IMR-90 (cell line): ENCODE results near the gene FAM193B. TPM values are rescaled to one million over a fixed set of nuclear protein-coding genes. Genes with fewer than 3 reads are reported as not detected.
A peak's percentile ranks its signal among the peaks of the same experiment; 100 is the strongest.

ENCODE experiments used
- ATAC-seq: fragments of 200-7000 bp; cut with Tn5 transposase; 2 replicates; pipeline ENCODE4 v1.9.1; 2020; ENCODE audit warnings: low read depth, mild to moderate bottlenecking, moderate library complexity
- BruUV-seq: library from RNA; stranded (reverse); fragments of 400-500 nt; replicated peaks from 2 replicates; lab custom pipeline; 2021; lab: Mats Ljungman, UMichigan
- CTCF ChIA-PET: fragments of 300-600 bp; formaldehyde crosslinking; extraction: SDS; loops from one replicate; lab custom pipeline; 2021; ENCODE audit warnings: antibody characterized with exemption; lab: Yijun Ruan, JAX
- POLR2A ChIA-PET: fragments of 300-600 bp; sonication (Branson Sonifier 250); formaldehyde crosslinking; loops from one replicate; lab custom pipeline; 2022; ENCODE audit warnings: antibody characterized with exemption; ENCODE audit not compliant: unreplicated experiment; lab: Charles Lee
- DNase-seq: peaks from one replicate; pipeline ENCODE4 v3.0.0; 2013
- H2AFZ ChIP-seq: replicated peaks from 2 replicates; pipeline ENCODE3; 2013; ENCODE audit warnings: low read length, mild to moderate bottlenecking; ENCODE audit not compliant: poor library complexity
- H2AK5ac ChIP-seq: 2 replicates; pipeline ENCODE4 v1.6.1; 2013; ENCODE audit warnings: low read depth, low read length, inconsistent platforms
- H2AK9ac ChIP-seq: replicated peaks from 2 replicates; pipeline ENCODE3; 2013; ENCODE audit warnings: mild to moderate bottlenecking, low read depth, low read length, moderate library complexity; ENCODE audit not compliant: poor library complexity
- H2BK120ac ChIP-seq: 2 replicates; pipeline ENCODE4 v1.6.1; 2013; ENCODE audit warnings: low read depth, low read length, inconsistent platforms
- H2BK15ac ChIP-seq: 3 replicates; pipeline ENCODE4 v1.6.1; 2013; ENCODE audit warnings: low read depth, low read length, inconsistent platforms
- H2BK20ac ChIP-seq: 2 replicates; pipeline ENCODE4 v1.6.1; 2013; ENCODE audit warnings: low read depth, mild to moderate bottlenecking, inconsistent platforms, low read length, moderate library complexity
- H2BK5ac ChIP-seq: 2 replicates; pipeline ENCODE4 v1.6.1; 2013; ENCODE audit warnings: mild to moderate bottlenecking, low read depth, low read length, inconsistent platforms; ENCODE audit not compliant: poor library complexity, severe bottlenecking
- H3K14ac ChIP-seq: replicated peaks from 2 replicates; pipeline ENCODE4 v1.6.1; 2013; ENCODE audit warnings: low read depth, low read length, inconsistent platforms
- H3K18ac ChIP-seq: 2 replicates; pipeline ENCODE4 v1.6.1; 2013; ENCODE audit warnings: low read depth, low read length, control low read depth
- H3K23ac ChIP-seq: 2 replicates; pipeline ENCODE4 v1.6.1; 2013; ENCODE audit warnings: low read depth, low read length, inconsistent platforms
- H3K27ac ChIP-seq: 2 replicates; pipeline ENCODE4 v1.5.1; 2013; ENCODE audit warnings: mild to moderate bottlenecking, control low read depth, low read length; ENCODE audit not compliant: insufficient read depth
- H3K27me3 ChIP-seq: 2 replicates; pipeline ENCODE4 v1.6.1; 2013; ENCODE audit warnings: low read length; ENCODE audit not compliant: control insufficient read depth, insufficient read depth
- H3K36me3 ChIP-seq: 2 replicates; pipeline ENCODE4 v1.6.1; 2013; ENCODE audit warnings: low read length, mixed read lengths; ENCODE audit not compliant: control insufficient read depth, insufficient read depth
- H3K4ac ChIP-seq: 2 replicates; pipeline ENCODE4 v1.6.1; 2013; ENCODE audit warnings: low read depth, low read length, inconsistent platforms
- H3K4me1 ChIP-seq: 2 replicates; pipeline ENCODE4 v1.6.1; 2013; ENCODE audit warnings: low read length, mixed read lengths; ENCODE audit not compliant: control insufficient read depth, insufficient read depth
- H3K4me2 ChIP-seq: 2 replicates; pipeline ENCODE4 v1.6.1; 2013; ENCODE audit warnings: low read depth, mild to moderate bottlenecking, control low read depth, low read length, moderate library complexity
- H3K4me3 ChIP-seq: 2 replicates; pipeline ENCODE4 v1.5.1; 2013; ENCODE audit warnings: low read depth, mild to moderate bottlenecking, control low read depth, low read length, moderate library complexity; ENCODE audit not compliant: insufficient read depth
- H3K56ac ChIP-seq: 2 replicates; pipeline ENCODE4 v1.6.1; 2013; ENCODE audit warnings: low read length, inconsistent platforms; ENCODE audit not compliant: insufficient read depth; ENCODE audit errors: extremely low read depth
- H3K79me1 ChIP-seq, 2 experiments: 2 replicates each; pipeline ENCODE4 v1.6.1; 2013; ENCODE audit warnings: low read length in 2 of 2, inconsistent platforms in 1 of 2, low read depth in 1 of 2
- H3K9ac ChIP-seq: 2 replicates; pipeline ENCODE4 v1.6.1; 2013; ENCODE audit warnings: low read depth, low read length, control low read depth
- H3K9me1 ChIP-seq: 2 replicates; pipeline ENCODE4 v1.6.1; 2013; ENCODE audit warnings: low read length, inconsistent platforms; ENCODE audit not compliant: insufficient read depth
- H3K9me3 ChIP-seq: 2 replicates; pipeline ENCODE4 v1.6.1; 2013; ENCODE audit warnings: low read length; ENCODE audit not compliant: control insufficient read depth, insufficient read depth
- H4K20me1 ChIP-seq: 2 replicates; pipeline ENCODE4 v1.6.1; 2013; ENCODE audit warnings: low read length, inconsistent platforms; ENCODE audit not compliant: insufficient read depth
- H4K5ac ChIP-seq: 2 replicates; pipeline ENCODE4 v1.6.1; 2013; ENCODE audit warnings: mild to moderate bottlenecking, low read depth, low read length, control low read depth
- H4K8ac ChIP-seq, 2 experiments: 2 replicates each; pipeline ENCODE4 v1.6.1; 2013; ENCODE audit warnings: low read depth in 2 of 2, low read length in 2 of 2, control low read depth in 1 of 2, inconsistent platforms in 1 of 2
- H4K91ac ChIP-seq: 2 replicates; pipeline ENCODE4 v1.6.1; 2013; ENCODE audit warnings: low read depth, low read length, inconsistent platforms; ENCODE audit not compliant: insufficient read depth
- CEBPB ChIP-seq: IDR thresholded peaks from 2 replicates; pipeline ENCODE4 v1.6.1; 2012; ENCODE audit warnings: low read depth, low read length, improper control_type of control experiment
- CHD1 ChIP-seq: IDR thresholded peaks from 2 replicates; pipeline ENCODE4 v1.6.1; 2012; ENCODE audit warnings: low read depth, low read length, improper control_type of control experiment
- FOS ChIP-seq: fragments of 150-350 bp; IDR thresholded peaks from 2 replicates; pipeline ENCODE4 v1.6.1; 2016; ENCODE audit warnings: low read depth, low read length
- MAFK ChIP-seq: IDR thresholded peaks from 2 replicates; pipeline ENCODE4 v1.6.1; 2012; ENCODE audit warnings: low read depth, low read length, improper control_type of control experiment
- MAZ ChIP-seq: IDR thresholded peaks from 2 replicates; pipeline ENCODE4 v1.6.1; 2012; ENCODE audit warnings: low read depth, mild to moderate bottlenecking, low read length, improper control_type of control experiment, moderate library complexity, borderline replicate concordance
- RCOR1 ChIP-seq: IDR thresholded peaks from 2 replicates; pipeline ENCODE4 v1.6.1; 2012; ENCODE audit warnings: mild to moderate bottlenecking, low read length, improper control_type of control experiment; ENCODE audit not compliant: insufficient replicate concordance
- SMC3 ChIP-seq: fragments of 150-350 bp; IDR thresholded peaks from 2 replicates; pipeline ENCODE4 v1.6.1; 2016; ENCODE audit warnings: low read depth, mild to moderate bottlenecking, antibody characterized with exemption, low read length, moderate library complexity
- WGBS, 2 experiments: methylation state at CpG; one replicate each; pipeline versions ENCODE4 v1.1.5 to v1.1.7; 2013; ENCODE audit warnings: missing lambda C conversion rate in 2 of 2; ENCODE audit not compliant: insufficient read length in 1 of 2; ENCODE audit errors: extremely low coverage in 2 of 2; 5-methylcytosine and 5-hydroxymethylcytosine counted together
- dilution Hi-C: fragments of 300-500 bp; cut with HindIII; formaldehyde crosslinking; loops from one replicate; pipeline ENCODE4 v1.14.3; 2018; ENCODE audit warnings: low sequenced_read_pairs; ENCODE audit not compliant: unreplicated experiment
- in situ Hi-C: fragments of 300-500 bp; cut with MboI; formaldehyde crosslinking; loops from 3 replicates; pipeline ENCODE4 v1.14.3; 2019; ENCODE audit warnings: low sequenced_read_pairs, inconsistent platforms, mixed read lengths
- intact Hi-C: fragments of 100-400 bp; cut with micrococcal nuclease; formaldehyde crosslinking; loops from 2 replicates; pipeline ENCODE4 v1.10.0; 2022
- polyA plus RNA-seq, 3 experiments: library from polyadenylated mRNA; depleted of rRNA; stranded (reverse); fragments of >200 nt; gene quantifications; 2 replicates each; pipeline ENCODE4 v1.2.3, GENCODE V29; 2012; ENCODE audit warnings: low replicate concordance in 1 of 3
- total RNA-seq: library from RNA; depleted of rRNA; stranded (reverse); fragments of >200 nt; gene quantifications from 2 replicates; pipeline ENCODE4 v1.2.3, GENCODE V29; 2012
- TF ChIP-seq, protein P1 (sequence below): conservative IDR thresholded peaks from 2 replicates; pipeline ENCODE4 v1.5.1; 2012; ENCODE audit warnings: mild to moderate bottlenecking, low read depth, low read length, improper control_type of control experiment

The FAM193B gene
- total and polyA plus RNA-seq, 2 of the 4 experiments (the other 2 are of a cell fraction), result 9.5 to 52.2 TPM

DNA sequence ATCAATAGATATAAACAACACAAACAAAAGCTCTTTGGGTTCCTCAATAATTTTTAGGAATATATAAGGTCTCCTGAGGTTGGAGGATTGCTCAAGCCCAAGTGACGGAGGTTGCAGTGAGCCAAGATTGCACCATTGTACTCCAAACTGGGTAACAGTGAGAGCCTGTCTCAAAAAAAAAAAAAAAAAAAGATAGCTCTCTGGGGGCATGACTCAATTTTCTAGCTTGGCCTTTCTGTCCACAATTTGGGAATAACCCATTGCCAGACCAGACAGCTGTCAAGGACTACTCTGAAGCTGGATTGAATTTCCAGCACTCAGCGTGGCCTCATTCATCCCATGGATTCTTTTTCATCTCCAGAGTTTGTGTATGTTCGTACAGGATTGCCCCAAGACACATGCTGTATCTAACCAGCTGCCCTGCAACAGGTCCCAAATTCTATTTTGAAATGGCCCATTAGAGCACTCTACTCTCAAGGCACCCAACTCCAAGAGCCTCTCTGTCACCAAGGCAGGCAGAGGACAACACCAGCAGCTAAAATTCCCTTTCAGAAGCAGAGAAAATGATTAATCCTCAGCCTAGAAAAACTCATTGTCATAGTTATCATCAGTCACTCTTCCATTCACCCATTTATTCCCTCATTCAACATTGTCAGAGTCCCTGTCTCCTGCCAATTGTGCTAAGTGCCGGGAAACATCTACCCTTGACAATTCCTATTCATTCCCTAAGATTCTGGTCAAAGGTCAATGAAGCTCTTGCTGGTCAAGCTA lies 8.7 kb downstream of the FAM193B start:
- Histone ChIP-seq H3K36me3 (peaks cover 2% of the 10 kb centered on the region; the same call in 1 of the 2 replicates), H3K9ac (peak overlapping the region; percentile 12; the same call in 1 of the 2 replicates), H3K4me3 (no peak overlapping the region), H3K23ac (peak overlapping the region; percentile 5; the same call in 1 of the 2 replicates), H3K18ac (peak overlapping the region; percentile 63), H4K20me1 (peaks cover 45% of the 10 kb centered on the region), H3K27me3 (no peaks in the 10 kb centered on the region), H2AFZ (no peak overlapping the region), H2AK9ac (peak overlapping the region; percentile 43), H3K79me1 (peaks cover 24 to 72% of the 10 kb centered on the region in 2 experiments), H3K4me1 (peaks cover 21% of the 10 kb centered on the region), H3K27ac (peak overlapping the region; percentile 90), H4K91ac (peak overlapping the region; percentile 36; the same call in 1 of the 2 replicates), H4K8ac (peak overlapping the region in 1 of 2 experiments; percentile 62; a peak in 2 of 4 replicates), H3K4ac (peak overlapping the region; percentile 82), H2BK20ac (peak overlapping the region; percentile 92), H3K9me1 (peaks cover 23% of the 10 kb centered on the region), H2BK120ac (peak overlapping the region; percentile 84), H3K9me3 (no peaks in the 10 kb centered on the region), H2BK15ac (peak overlapping the region; percentile 9; the same call in 2 of the 3 replicates), H2BK5ac (peak overlapping the region; percentile 87), H3K56ac (peak overlapping the region; percentile 44; the same call in 1 of the 2 replicates), H3K14ac (peak overlapping the region; percentile 80), H4K5ac (peak overlapping the region; percentile 45), H2AK5ac (peak overlapping the region; percentile 54; the same call in 1 of the 2 replicates), H3K4me2 (peak overlapping the region; percentile 11; the same call in 1 of the 2 replicates)
- CTCF ChIA-PET, result interaction anchor here (0.6 to 1.8 kb wide), 7 partner anchors 8 to 1623 kb away, joined by 3 to 10 read pairs (median 3); partner anchors contain the start of gene B4GALT7
- POLR2A ChIA-PET, result interaction anchor here (0.6 to 1.0 kb wide), 5 partner anchors 36 to 448 kb away, joined by 3 to 7 read pairs (median 4); partner anchors contain the start of genes B4GALT7 and PDLIM7
- intact Hi-C loops (loop anchor here (1.0 to 2.0 kb wide), 2 partner anchors 28 to 53 kb away; no protein-coding TSS in a partner anchor), in situ Hi-C loops (no loop called here), dilution Hi-C loops (no loop called here)
- ATAC-seq, result peak; percentile 1
- TF ChIP-seq, protein P1, sequence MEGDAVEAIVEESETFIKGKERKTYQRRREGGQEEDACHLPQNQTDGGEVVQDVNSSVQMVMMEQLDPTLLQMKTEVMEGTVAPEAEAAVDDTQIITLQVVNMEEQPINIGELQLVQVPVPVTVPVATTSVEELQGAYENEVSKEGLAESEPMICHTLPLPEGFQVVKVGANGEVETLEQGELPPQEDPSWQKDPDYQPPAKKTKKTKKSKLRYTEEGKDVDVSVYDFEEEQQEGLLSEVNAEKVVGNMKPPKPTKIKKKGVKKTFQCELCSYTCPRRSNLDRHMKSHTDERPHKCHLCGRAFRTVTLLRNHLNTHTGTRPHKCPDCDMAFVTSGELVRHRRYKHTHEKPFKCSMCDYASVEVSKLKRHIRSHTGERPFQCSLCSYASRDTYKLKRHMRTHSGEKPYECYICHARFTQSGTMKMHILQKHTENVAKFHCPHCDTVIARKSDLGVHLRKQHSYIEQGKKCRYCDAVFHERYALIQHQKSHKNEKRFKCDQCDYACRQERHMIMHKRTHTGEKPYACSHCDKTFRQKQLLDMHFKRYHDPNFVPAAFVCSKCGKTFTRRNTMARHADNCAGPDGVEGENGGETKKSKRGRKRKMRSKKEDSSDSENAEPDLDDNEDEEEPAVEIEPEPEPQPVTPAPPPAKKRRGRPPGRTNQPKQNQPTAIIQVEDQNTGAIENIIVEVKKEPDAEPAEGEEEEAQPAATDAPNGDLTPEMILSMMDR, result no peak
- TF ChIP-seq CHD1, result no peak
- TF ChIP-seq MAZ, result no peak
- TF ChIP-seq RCOR1, result no peak
- TF ChIP-seq CEBPB, result peak; percentile 94
- no peak for TF ChIP-seq MAFK
- TF ChIP-seq SMC3, result no peak
- peak; percentile 70; the same call in 1 of the 2 replicates for TF ChIP-seq FOS
- no TSS peak for BruUV-seq
- peak; percentile 83 for DNase-seq
- whole genome bisulfite sequencing, 2 experiments, result 70% methylated on average over 2 of the region's 4 CpGs; no CpG with 5 or more reads in 1 of the 2 experiments
